HG02870 (cell line): ENCODE data around the gene RPP40.

Source experiments
- ATAC-seq: cut with Tn5 transposase; IDR thresholded peaks from one replicate; pipeline ENCODE4 v1.9.1; 2021; ENCODE audit warnings: mild to moderate bottlenecking, moderate library complexity; ENCODE audit not compliant: unreplicated experiment

The RPP40 gene

GRCh38 chr6:4971851-4972250 is 32.0 kb downstream of the RPP40 start:
- ATAC-seq: no peak

GRCh38 chr6:4970739-4971395 is 33.0 kb downstream of the RPP40 start:
- no peak for ATAC-seq

- ATAC-seq: no peak
Observed at GRCh38 chr6:4969609-4970285, 34.1 kb downstream of the RPP40 start.

GRCh38 chr6:4967301-4968030 is 36.4 kb downstream of the RPP40 start:
- ATAC-seq: no peak

GRCh38 chr6:4965562-4966389 is 38.1 kb downstream of the RPP40 start:
- ATAC-seq: no peak

- no peak for ATAC-seq
Observed at GRCh38 chr6:4964675-4965561, 38.9 kb downstream of the RPP40 start.

GRCh38 chr6:4962905-4963304 is 40.9 kb downstream of the RPP40 start:
- ATAC-seq: no peak

GRCh38 chr6:4961322-4962168 is 42.3 kb downstream of the RPP40 start:
- no peak for ATAC-seq

GRCh38 chr6:4958624-4959023 is 45.2 kb downstream of the RPP40 start:
- ATAC-seq: no peak

- ATAC-seq: no peak
Observed at GRCh38 chr6:4957521-4958231, 46.2 kb downstream of the RPP40 start.

GRCh38 chr6:4956625-4957024 is 47.2 kb downstream of the RPP40 start:
- ATAC-seq: no peak

- ATAC-seq: no peak
Observed at GRCh38 chr6:4953440-4953839, 50.4 kb downstream of the RPP40 start.

GRCh38 chr6:4950836-4951533 is 52.9 kb downstream of the RPP40 start:
- no peak for ATAC-seq

GRCh38 chr6:4950076-4950475 is 53.8 kb downstream of the RPP40 start:
- ATAC-seq: no peak

- no peak for ATAC-seq
Observed at GRCh38 chr6:4948781-4949450, 54.9 kb downstream of the RPP40 start.

- ATAC-seq: no peak
Observed at GRCh38 chr6:4947716-4948115, 56.1 kb downstream of the RPP40 start.

- no peak for ATAC-seq
Observed at GRCh38 chr6:4946521-4946920, 57.3 kb downstream of the RPP40 start.
